Stomach (tissue), 4 donors: Measurements from ENCODE around the gene SCN1A.

Experiments used
- POLR2AphosphoS5 ChIP-seq, 3 donors: sonication (generic); formaldehyde crosslinking; IDR thresholded peaks; one replicate each; pipeline ENCODE4 v1.6.1; 2016; ENCODE audit warnings: antibody characterized with exemption in 3 of 3
- TF ChIP-seq, protein P1 (sequence below), 7 experiments: fragments of 450-650 bp in 4 of 7; fragments of 200-600 bp in 3 of 7; sonication (generic) in 3 of 7; IDR thresholded peaks; one replicate each; pipeline ENCODE4 v1.5.1; 2016 to 2019; ENCODE audit warnings: antibody characterized with exemption in 7 of 7, control low read depth in 2 of 7, mild to moderate bottlenecking in 1 of 7

DNA sequence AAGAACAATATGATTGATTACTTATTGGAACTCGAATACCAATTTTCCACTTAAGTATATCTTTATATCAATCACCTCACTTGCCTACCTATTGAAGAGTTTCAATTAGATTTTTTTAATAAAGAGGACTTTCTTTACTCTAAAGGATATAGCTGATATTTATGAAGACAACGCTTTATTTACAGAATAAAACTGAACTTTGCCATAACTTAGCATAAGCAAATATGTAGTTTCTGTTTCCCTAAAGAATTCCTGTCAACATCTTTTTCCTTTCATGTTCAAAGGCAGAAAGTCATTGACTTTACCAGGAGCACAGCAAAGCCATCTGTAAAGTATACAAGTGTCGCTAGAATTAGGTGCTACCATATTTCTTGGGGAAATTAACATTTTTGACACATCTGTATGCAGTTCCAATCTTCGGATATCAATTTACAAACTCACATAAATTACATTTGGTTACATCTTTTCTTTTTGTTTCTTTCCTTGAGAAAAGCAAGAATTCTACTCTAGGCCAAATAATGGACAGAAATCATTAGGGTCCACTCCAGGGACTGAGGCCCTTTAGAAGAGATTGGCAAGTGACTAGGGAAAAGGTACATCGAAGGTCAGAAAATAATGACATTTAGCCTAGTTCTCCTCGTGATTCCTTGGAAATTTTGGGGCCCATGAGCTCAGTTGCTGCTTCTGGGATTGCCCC, 7.5 kb upstream of the SCN1A start:
- no peak for TF ChIP-seq POLR2AphosphoS5 (IDR thresholded peaks at IDR 0.05)
- TF ChIP-seq, protein P1, sequence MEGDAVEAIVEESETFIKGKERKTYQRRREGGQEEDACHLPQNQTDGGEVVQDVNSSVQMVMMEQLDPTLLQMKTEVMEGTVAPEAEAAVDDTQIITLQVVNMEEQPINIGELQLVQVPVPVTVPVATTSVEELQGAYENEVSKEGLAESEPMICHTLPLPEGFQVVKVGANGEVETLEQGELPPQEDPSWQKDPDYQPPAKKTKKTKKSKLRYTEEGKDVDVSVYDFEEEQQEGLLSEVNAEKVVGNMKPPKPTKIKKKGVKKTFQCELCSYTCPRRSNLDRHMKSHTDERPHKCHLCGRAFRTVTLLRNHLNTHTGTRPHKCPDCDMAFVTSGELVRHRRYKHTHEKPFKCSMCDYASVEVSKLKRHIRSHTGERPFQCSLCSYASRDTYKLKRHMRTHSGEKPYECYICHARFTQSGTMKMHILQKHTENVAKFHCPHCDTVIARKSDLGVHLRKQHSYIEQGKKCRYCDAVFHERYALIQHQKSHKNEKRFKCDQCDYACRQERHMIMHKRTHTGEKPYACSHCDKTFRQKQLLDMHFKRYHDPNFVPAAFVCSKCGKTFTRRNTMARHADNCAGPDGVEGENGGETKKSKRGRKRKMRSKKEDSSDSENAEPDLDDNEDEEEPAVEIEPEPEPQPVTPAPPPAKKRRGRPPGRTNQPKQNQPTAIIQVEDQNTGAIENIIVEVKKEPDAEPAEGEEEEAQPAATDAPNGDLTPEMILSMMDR (IDR thresholded peaks at IDR 0.05): no peak
